NCI-H2196 treated with DMSO at 0.1 percent for 48 hours (cell line): ENCODE measurements around the gene PTAFR.
"Not testable (repeated sequence)": the region's sequence is repeated elsewhere in the genome, so short reads cannot be mapped to it uniquely, and the experiment has no call there.

Source experiments
- DNase-seq: peaks from one replicate; lab custom pipeline; 2025; ENCODE audit not compliant: unreplicated experiment; lab: John Stamatoyannopoulos, UW

The PTAFR gene

GRCh38 chr1:28145728-28146127 is 30.8 kb downstream of the PTAFR start:
- DNase-seq, result no peak

- DNase-seq, result no peak
Measured at GRCh38 chr1:28144203-28145135, 32.0 kb downstream of the PTAFR start.

- DNase-seq, result no peak
Measured at GRCh38 chr1:28143496-28144202, 32.8 kb downstream of the PTAFR start.

GRCh38 chr1:28141685-28142084 is 34.8 kb downstream of the PTAFR start:
- no peak for DNase-seq

GRCh38 chr1:28139866-28140265 is 36.6 kb downstream of the PTAFR start:
- not testable (repeated sequence) for DNase-seq

GRCh38 chr1:28139025-28139712 is 37.3 kb downstream of the PTAFR start:
- no peak for DNase-seq

- no peak for DNase-seq
Measured at GRCh38 chr1:28136922-28137613, 39.4 kb downstream of the PTAFR start.

GRCh38 chr1:28136169-28136921 is 40.1 kb downstream of the PTAFR start:
- DNase-seq, result no peak

GRCh38 chr1:28135371-28136168 is 40.9 kb downstream of the PTAFR start:
- no peak for DNase-seq

GRCh38 chr1:28134651-28135207 is 41.8 kb downstream of the PTAFR start:
- DNase-seq, result no peak

- DNase-seq, result no peak
Measured at GRCh38 chr1:28132171-28133167, 44.0 kb downstream of the PTAFR start.

GRCh38 chr1:28130901-28131300 is 45.6 kb downstream of the PTAFR start:
- DNase-seq, result no peak

GRCh38 chr1:28129150-28129549 is 47.3 kb downstream of the PTAFR start:
- no peak for DNase-seq

- no peak for DNase-seq
Measured at GRCh38 chr1:28127617-28128257, 48.8 kb downstream of the PTAFR start.

- no peak for DNase-seq
Measured at GRCh38 chr1:28126783-28127490, 49.6 kb downstream of the PTAFR start.

- no peak for DNase-seq
Measured at GRCh38 chr1:28126212-28126611, 50.3 kb downstream of the PTAFR start.

GRCh38 chr1:28123461-28123961 is 53.0 kb downstream of the PTAFR start:
- DNase-seq, result no peak
